ENCODE results near the gene LHX1. TPM values are rescaled to one million over a fixed set of nuclear protein-coding genes. Genes with fewer than 3 reads are reported as not detected.

The LHX1 gene
- total and polyA plus RNA-seq, 10 of the 15 experiments (the other 5 are each of a cell fraction or from before 2014, with no cell fraction given) = not detected

DNA sequence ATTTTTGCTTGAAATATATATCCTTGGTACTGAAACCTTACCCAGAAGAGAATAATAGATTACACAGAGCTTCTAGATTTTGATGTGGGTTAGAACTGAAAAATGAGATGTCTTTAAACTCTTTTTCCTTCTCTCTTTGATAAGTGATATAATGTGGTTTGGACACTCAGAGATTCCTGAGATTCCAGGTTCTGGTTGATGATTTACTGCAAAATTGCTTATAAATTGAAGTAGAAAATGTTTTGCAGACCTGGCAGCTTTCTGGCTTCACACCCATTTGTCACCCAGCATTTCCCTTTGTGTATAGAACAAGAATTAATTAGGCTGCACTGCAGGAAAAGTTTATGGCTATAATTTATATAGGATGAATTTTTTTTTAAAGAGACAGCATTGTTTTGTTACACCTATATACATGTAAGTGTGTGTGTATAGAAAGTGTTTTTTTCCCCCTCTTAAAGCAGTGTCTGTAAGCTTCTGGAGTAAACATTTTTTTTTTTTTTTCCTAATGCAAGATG lies 35.0 kb downstream of the LHX1 start (continued):
- TF ChIP-seq, protein P1, sequence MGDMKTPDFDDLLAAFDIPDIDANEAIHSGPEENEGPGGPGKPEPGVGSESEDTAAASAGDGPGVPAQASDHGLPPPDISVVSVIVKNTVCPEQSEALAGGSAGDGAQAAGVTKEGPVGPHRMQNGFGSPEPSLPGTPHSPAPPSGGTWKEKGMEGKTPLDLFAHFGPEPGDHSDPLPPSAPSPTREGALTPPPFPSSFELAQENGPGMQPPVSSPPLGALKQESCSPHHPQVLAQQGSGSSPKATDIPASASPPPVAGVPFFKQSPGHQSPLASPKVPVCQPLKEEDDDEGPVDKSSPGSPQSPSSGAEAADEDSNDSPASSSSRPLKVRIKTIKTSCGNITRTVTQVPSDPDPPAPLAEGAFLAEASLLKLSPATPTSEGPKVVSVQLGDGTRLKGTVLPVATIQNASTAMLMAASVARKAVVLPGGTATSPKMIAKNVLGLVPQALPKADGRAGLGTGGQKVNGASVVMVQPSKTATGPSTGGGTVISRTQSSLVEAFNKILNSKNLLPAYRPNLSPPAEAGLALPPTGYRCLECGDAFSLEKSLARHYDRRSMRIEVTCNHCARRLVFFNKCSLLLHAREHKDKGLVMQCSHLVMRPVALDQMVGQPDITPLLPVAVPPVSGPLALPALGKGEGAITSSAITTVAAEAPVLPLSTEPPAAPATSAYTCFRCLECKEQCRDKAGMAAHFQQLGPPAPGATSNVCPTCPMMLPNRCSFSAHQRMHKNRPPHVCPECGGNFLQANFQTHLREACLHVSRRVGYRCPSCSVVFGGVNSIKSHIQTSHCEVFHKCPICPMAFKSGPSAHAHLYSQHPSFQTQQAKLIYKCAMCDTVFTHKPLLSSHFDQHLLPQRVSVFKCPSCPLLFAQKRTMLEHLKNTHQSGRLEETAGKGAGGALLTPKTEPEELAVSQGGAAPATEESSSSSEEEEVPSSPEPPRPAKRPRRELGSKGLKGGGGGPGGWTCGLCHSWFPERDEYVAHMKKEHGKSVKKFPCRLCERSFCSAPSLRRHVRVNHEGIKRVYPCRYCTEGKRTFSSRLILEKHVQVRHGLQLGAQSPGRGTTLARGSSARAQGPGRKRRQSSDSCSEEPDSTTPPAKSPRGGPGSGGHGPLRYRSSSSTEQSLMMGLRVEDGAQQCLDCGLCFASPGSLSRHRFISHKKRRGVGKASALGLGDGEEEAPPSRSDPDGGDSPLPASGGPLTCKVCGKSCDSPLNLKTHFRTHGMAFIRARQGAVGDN (IDR thresholded peaks at IDR 0.05) = no peak
- TF ChIP-seq MXI1 (IDR thresholded peaks at IDR 0.05; ENCODE audit: low read depth, low read length) (no peak), SREBF2 (IDR thresholded peaks at IDR 0.05; ENCODE audit: low read length) (no peak), TBL1XR1 (IDR thresholded peaks at IDR 0.05; ENCODE audit: low read depth, low read length) (no peak), IKZF1 (conservative IDR thresholded peaks at IDR 0.05) (no peak), BRCA1 (IDR thresholded peaks at IDR 0.05; ENCODE audit: low read depth, low read length) (no peak), CREM (IDR thresholded peaks at IDR 0.05; ENCODE audit: low read depth) (no peak)
- TF ChIP-seq, protein P2, sequence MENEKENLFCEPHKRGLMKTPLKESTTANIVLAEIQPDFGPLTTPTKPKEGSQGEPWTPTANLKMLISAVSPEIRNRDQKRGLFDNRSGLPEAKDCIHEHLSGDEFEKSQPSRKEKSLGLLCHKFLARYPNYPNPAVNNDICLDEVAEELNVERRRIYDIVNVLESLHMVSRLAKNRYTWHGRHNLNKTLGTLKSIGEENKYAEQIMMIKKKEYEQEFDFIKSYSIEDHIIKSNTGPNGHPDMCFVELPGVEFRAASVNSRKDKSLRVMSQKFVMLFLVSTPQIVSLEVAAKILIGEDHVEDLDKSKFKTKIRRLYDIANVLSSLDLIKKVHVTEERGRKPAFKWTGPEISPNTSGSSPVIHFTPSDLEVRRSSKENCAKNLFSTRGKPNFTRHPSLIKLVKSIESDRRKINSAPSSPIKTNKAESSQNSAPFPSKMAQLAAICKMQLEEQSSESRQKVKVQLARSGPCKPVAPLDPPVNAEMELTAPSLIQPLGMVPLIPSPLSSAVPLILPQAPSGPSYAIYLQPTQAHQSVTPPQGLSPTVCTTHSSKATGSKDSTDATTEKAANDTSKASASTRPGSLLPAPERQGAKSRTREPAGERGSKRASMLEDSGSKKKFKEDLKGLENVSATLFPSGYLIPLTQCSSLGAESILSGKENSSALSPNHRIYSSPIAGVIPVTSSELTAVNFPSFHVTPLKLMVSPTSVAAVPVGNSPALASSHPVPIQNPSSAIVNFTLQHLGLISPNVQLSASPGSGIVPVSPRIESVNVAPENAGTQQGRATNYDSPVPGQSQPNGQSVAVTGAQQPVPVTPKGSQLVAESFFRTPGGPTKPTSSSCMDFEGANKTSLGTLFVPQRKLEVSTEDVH (IDR thresholded peaks at IDR 0.05; ENCODE audit: low read depth, partially characterized antibody) = no peak

Measured in GM12878 (cell line).